CD14-positive monocyte (primary cell): ENCODE results near the gene KIF27. TPM values are rescaled to one million over a fixed set of nuclear protein-coding genes. Genes with fewer than 3 reads are reported as not detected.

Experiments used
- DNase-seq, 3 donors: peaks; one replicate each; pipeline ENCODE4 v3.0.0-alpha.2; 2011 to 2022
- H2AFZ ChIP-seq: 2 replicates; pipeline ENCODE4 v1.6.0; 2012; ENCODE audit warnings: mild to moderate bottlenecking, low read depth, low read length, inconsistent platforms; ENCODE audit not compliant: insufficient read depth, poor library complexity, severe bottlenecking
- H3K27ac ChIP-seq, 2 donors: 1 replicate in 1 of 2; 2 replicates in 1 of 2; pipeline ENCODE4 v1.5.1; 2012 to 2013; ENCODE audit warnings: low read length in 2 of 2, control low read depth in 1 of 2, inconsistent platforms in 1 of 2, low read depth in 1 of 2, mild to moderate bottlenecking in 1 of 2
- H3K27me3 ChIP-seq, 2 donors: one replicate each; pipeline versions ENCODE4 v1.6.0 to v1.6.1; 2011 to 2013; ENCODE audit warnings: low read length in 2 of 2; ENCODE audit not compliant: control insufficient read depth in 2 of 2, insufficient read depth in 2 of 2
- H3K36me3 ChIP-seq, 2 donors: replicated peaks in 1 of 2; 1 replicate in 1 of 2; 2 replicates in 1 of 2; pipeline versions ENCODE4 v1.5.1 to v1.6.1; 2012 to 2013; ENCODE audit warnings: low read length in 2 of 2, control low read depth in 1 of 2, inconsistent platforms in 1 of 2, mild to moderate bottlenecking in 1 of 2; ENCODE audit not compliant: insufficient read depth in 2 of 2, control insufficient read depth in 1 of 2
- H3K4me1 ChIP-seq, 2 donors: 1 replicate in 1 of 2; 2 replicates in 1 of 2; pipeline versions ENCODE4 v1.5.1 to v1.6.1; 2012 to 2013; ENCODE audit warnings: low read length in 2 of 2, control low read depth in 1 of 2, inconsistent platforms in 1 of 2, mild to moderate bottlenecking in 1 of 2, moderate library complexity in 1 of 2; ENCODE audit not compliant: insufficient read depth in 2 of 2, control insufficient read depth in 1 of 2
- H3K4me2 ChIP-seq: replicated peaks from 2 replicates; pipeline ENCODE3; 2012; ENCODE audit warnings: low read length, moderate library complexity, mild to moderate bottlenecking; ENCODE audit not compliant: poor library complexity, severe bottlenecking; ENCODE audit errors: extremely low read depth
- H3K4me3 ChIP-seq, 3 experiments: fragments of 200-600 bp in 1 of 3; sonication (generic) in 1 of 3; replicated peaks in 1 of 3; 1 replicate in 2 of 3; 2 replicates in 1 of 3; pipeline ENCODE4 v1.5.1; 2011 to 2013; ENCODE audit warnings: low read length in 3 of 3, mild to moderate bottlenecking in 3 of 3, control low read depth in 2 of 3, low read depth in 2 of 3, inconsistent platforms in 1 of 3, moderate library complexity in 1 of 3
- H3K79me2 ChIP-seq: 2 replicates; pipeline ENCODE4 v1.6.0; 2012; ENCODE audit warnings: mild to moderate bottlenecking, control low read depth, inconsistent platforms, low read length, moderate library complexity; ENCODE audit not compliant: insufficient read depth
- H3K9ac ChIP-seq: 2 replicates; pipeline ENCODE4 v1.6.0; 2017; ENCODE audit warnings: low read length, mild to moderate bottlenecking; ENCODE audit not compliant: insufficient read depth, poor library complexity, severe bottlenecking
- H3K9me3 ChIP-seq, 2 donors: replicated peaks in 1 of 2; 1 replicate in 1 of 2; 2 replicates in 1 of 2; pipeline versions ENCODE4 v1.5.1 to v1.6.1; 2012 to 2013; ENCODE audit warnings: low read length in 2 of 2, control low read depth in 1 of 2; ENCODE audit not compliant: control insufficient read depth in 1 of 2, insufficient read depth in 1 of 2
- H4K20me1 ChIP-seq: 2 replicates; pipeline ENCODE4 v1.6.0; 2012; ENCODE audit warnings: mild to moderate bottlenecking, low read length, control low read depth, moderate library complexity; ENCODE audit not compliant: insufficient read depth
- H3K27ac Mint-ChIP-seq, 7 donors: one replicate each; pipeline ENCODE4 v1.8.0; 2020; ENCODE audit warnings: mild to moderate bottlenecking in 7 of 7, mixed read lengths in 7 of 7, moderate library complexity in 6 of 7, inconsistent platforms in 2 of 7
- H3K27me3 Mint-ChIP-seq, 3 donors: one replicate each; pipeline ENCODE4 v1.8.0; 2021 to 2022; ENCODE audit warnings: low read depth in 3 of 3, mild to moderate bottlenecking in 3 of 3, mixed read lengths in 3 of 3, moderate library complexity in 3 of 3, inconsistent platforms in 1 of 3
- H3K36me3 Mint-ChIP-seq, 2 donors: one replicate each; pipeline ENCODE4 v1.8.0; 2020; ENCODE audit warnings: mixed read lengths in 2 of 2, inconsistent platforms in 1 of 2, mild to moderate bottlenecking in 1 of 2
- H3K4me1 Mint-ChIP-seq: one replicate; pipeline ENCODE4 v1.8.0; 2020; ENCODE audit warnings: mild to moderate bottlenecking, mixed read lengths
- H3K4me3 Mint-ChIP-seq, 2 donors: one replicate each; pipeline ENCODE4 v1.8.0; 2020; ENCODE audit warnings: mild to moderate bottlenecking in 2 of 2, mixed read lengths in 2 of 2, moderate library complexity in 1 of 2
- H3K9me3 Mint-ChIP-seq, 7 donors: one replicate each; pipeline ENCODE4 v1.8.0; 2020 to 2022; ENCODE audit warnings: mixed read lengths in 7 of 7, mild to moderate bottlenecking in 6 of 7, moderate library complexity in 6 of 7, inconsistent platforms in 2 of 7
- CTCF ChIP-seq: fragments of 200-600 bp; IDR thresholded peaks from one replicate; pipeline ENCODE4 v1.8.0; 2022; ENCODE audit warnings: antibody characterized with exemption, mild to moderate bottlenecking
- WGBS: methylation state at CpG from one replicate; pipeline ENCODE4 v1.1.5; 2013; ENCODE audit warnings: missing lambda C conversion rate; ENCODE audit not compliant: insufficient coverage; 5-methylcytosine and 5-hydroxymethylcytosine counted together
- intact Hi-C, 2 donors: fragments of 100-400 bp; cut with micrococcal nuclease; formaldehyde crosslinking; loops; one replicate each; pipeline versions ENCODE4 v1.15.0 to v1.15.1; 2023
- polyA plus RNA-seq, 3 donors: library from polyadenylated mRNA; depleted of rRNA in 1 of 3; unstranded in 2 of 3; stranded (reverse) in 1 of 3; fragments of 300-500 nt in 2 of 3; fragments of >200 nt in 1 of 3; fragmentation: Illumina TruSeq in 2 of 3; gene quantifications; 1 replicate in 2 of 3; 2 replicates in 1 of 3; pipeline ENCODE4 v1.2.3, GENCODE V29; 2012 to 2021

The KIF27 gene
- polyA plus RNA-seq, 3 donors: 0.58 to 1.3 (median 1.1) TPM

DNA sequence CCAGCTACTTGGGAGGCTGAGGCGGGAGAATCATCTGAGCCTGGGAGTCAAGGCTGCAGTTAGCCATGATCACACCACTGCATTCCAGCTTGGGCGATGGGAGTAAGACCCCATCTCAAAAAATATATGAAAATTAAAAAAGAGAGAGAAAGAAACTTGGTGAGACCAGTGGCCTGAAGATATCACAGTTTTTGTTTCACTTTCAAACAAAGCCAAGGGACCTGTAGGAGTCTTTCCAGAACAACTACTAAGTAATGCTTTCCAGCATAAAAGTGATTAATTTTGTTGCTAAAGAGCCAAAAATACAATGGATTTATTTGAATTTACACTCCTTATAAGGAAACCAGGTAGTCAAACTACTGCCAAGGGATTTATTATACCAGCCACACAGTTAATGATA is 127.2 kb downstream of the KIF27 start:
- DNase-seq: no peak
- H3K36me3 Mint-ChIP-seq: peaks cover 6 to 10% of the 10 kb centered on the region in 2 donors
- Histone ChIP-seq H3K9ac (no peak overlapping the region), H3K4me1 (no peaks in the 10 kb centered on the region), H3K4me3 (no peak overlapping the region), H3K79me2 (no peaks in the 10 kb centered on the region), H3K27ac (no peak overlapping the region), H3K36me3 (peaks cover 0 to 7% of the 10 kb centered on the region in 2 donors), H3K9me3 (no peaks in the 10 kb centered on the region), H2AFZ (no peak overlapping the region), H3K27me3 (no peaks in the 10 kb centered on the region), H4K20me1 (no peaks in the 10 kb centered on the region), H3K4me2 (no peak overlapping the region)
- 100% methylated on average over 1 of the region's 2 CpGs for WGBS
- intact Hi-C loops: no loop called here
- H3K4me1 Mint-ChIP-seq: no peaks in the 10 kb centered on the region
- H3K27ac Mint-ChIP-seq: peak overlapping the region in 1 of 7 donors; percentile 25
- H3K9me3 Mint-ChIP-seq: no peaks in the 10 kb centered on the region
- no peak overlapping the region for H3K4me3 Mint-ChIP-seq
- H3K27me3 Mint-ChIP-seq: no peaks in the 10 kb centered on the region
- no peak for TF ChIP-seq CTCF

DNA sequence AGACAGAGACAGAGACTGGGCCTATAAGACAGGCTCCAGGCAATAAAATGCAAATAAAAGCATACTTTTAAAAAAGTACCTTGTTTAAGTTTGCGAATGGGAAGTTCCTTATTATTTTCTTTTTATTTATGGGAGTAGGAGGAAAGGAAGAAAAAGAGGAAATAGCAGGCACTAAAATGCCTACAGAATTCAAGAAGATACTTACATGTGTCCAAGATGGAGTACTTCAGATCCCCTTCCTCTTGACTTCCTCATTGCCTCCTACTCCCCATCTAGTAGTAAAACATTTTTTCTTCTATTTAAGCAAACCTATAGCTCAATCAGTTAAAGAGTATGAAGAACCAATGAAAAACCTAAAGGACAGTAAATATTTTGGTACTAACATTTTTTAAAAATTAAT is 128.5 kb downstream of the KIF27 start:
- H3K27me3 Mint-ChIP-seq: no peaks in the 10 kb centered on the region
- no peaks in the 10 kb centered on the region for H3K36me3 ChIP-seq
- no peak overlapping the region for H3K9ac ChIP-seq
- no peaks in the 10 kb centered on the region for H3K9me3 ChIP-seq
- no peaks in the 10 kb centered on the region for H3K27me3 ChIP-seq
- H3K4me1 Mint-ChIP-seq: no peaks in the 10 kb centered on the region
- peak overlapping the region in 1 of 7 donors; percentile 65 for H3K27ac Mint-ChIP-seq
- H3K79me2 ChIP-seq: no peaks in the 10 kb centered on the region
- TF ChIP-seq CTCF: no peak
- no peaks in the 10 kb centered on the region for H3K4me1 ChIP-seq
- DNase-seq: no peak
- no peak overlapping the region for H3K4me3 ChIP-seq
- no CpG with 5 or more reads among the region's 1 CpG for WGBS
- intact Hi-C loops: no loop called here
- no peaks in the 10 kb centered on the region for H4K20me1 ChIP-seq
- no peak overlapping the region for H3K4me2 ChIP-seq
- H3K9me3 Mint-ChIP-seq: no peaks in the 10 kb centered on the region
- peaks cover 0 to 7% of the 10 kb centered on the region in 2 donors for H3K36me3 Mint-ChIP-seq
- no peak overlapping the region for H3K4me3 Mint-ChIP-seq
- no peak overlapping the region for H2AFZ ChIP-seq
- no peak overlapping the region for H3K27ac ChIP-seq

Other genes with a start within 250 kb of the KIF27 start
- 10 to 100 TPM; 45.9 to 52.9 (median 46.9) TPM for gene UBQLN1, start 213.5 kb downstream of the KIF27 start, polyA plus RNA-seq
- 1 to 10 TPM in 2 of 3 donors, under 1 TPM in 1; 0.71 to 1.5 (median 1.4) TPM for gene GKAP1, start 103.7 kb downstream of the KIF27 start, polyA plus RNA-seq
- gene HNRNPK, start 58.8 kb upstream of the KIF27 start, polyA plus RNA-seq: 100 to 1,000 TPM; 307 to 743 (median 645) TPM
- 10 to 100 TPM in 1 of 3 donors, 1 to 10 TPM in 2; 1.7 to 11.5 (median 5.3) TPM for gene RMI1, start 59.4 kb upstream of the KIF27 start, polyA plus RNA-seq